HepG2 (cell line): ENCODE measurements around the gene DOCK10. TPM values are rescaled to one million over a fixed set of nuclear protein-coding genes. Genes with fewer than 3 reads are reported as not detected.

ENCODE experiments used
- ATAC-seq: fragments of 200-7000 bp; cut with Tn5 transposase; 3 replicates; pipeline ENCODE4 v1.9.1; 2020; ENCODE audit warnings: mild to moderate bottlenecking, moderate library complexity
- BruUV-seq: library from RNA; stranded (reverse); fragments of 400-500 nt; replicated peaks from 2 replicates; lab custom pipeline; 2021; lab: Mats Ljungman, UMichigan
- CTCF ChIA-PET: fragments of 300-600 bp; formaldehyde crosslinking; extraction: SDS; loops from one replicate; lab custom pipeline; 2021; ENCODE audit warnings: low total read pairs, inconsistent platforms, low intra/inter-chr PET ratio; lab: Yijun Ruan, JAX
- POLR2A ChIA-PET: fragments of 350-600 bp; sonication (Branson Sonifier 250); formaldehyde crosslinking; loops from one replicate; lab custom pipeline; 2020; ENCODE audit warnings: antibody characterized with exemption, inconsistent platforms; lab: Yijun Ruan, JAX
- DNase-seq: peaks from one replicate; pipeline ENCODE4 v3.0.0-alpha.2; 2015; ENCODE audit warnings: low spot score
- FAIRE-seq: peaks from 3 replicates; lab custom pipeline; 2011; peaks lifted over from hg19 to GRCh38; lab: Jason Lieb, UNC
- H2AFZ ChIP-seq: one replicate; pipeline ENCODE4 v1.6.1; 2011; ENCODE audit warnings: low read length, inconsistent platforms
- H3K27ac ChIP-seq: fragments of 300-600 bp; 3 replicates; pipeline ENCODE4 v1.8.0; 2011; ENCODE audit warnings: mixed run types, mild to moderate bottlenecking, mixed read lengths, low read length, inconsistent platforms; ENCODE audit not compliant: insufficient read depth; ENCODE audit errors: extremely low read length
- H3K27me3 ChIP-seq, 2 experiments: fragments of 200-600 bp in 1 of 2; 2 replicates in 1 of 2; 3 replicates in 1 of 2; pipeline versions ENCODE4 v1.6.0 to v1.8.0; 2011; ENCODE audit warnings: low read length in 2 of 2, mild to moderate bottlenecking in 2 of 2, moderate library complexity in 2 of 2, inconsistent platforms in 1 of 2; ENCODE audit not compliant: insufficient read depth in 2 of 2, control insufficient read depth in 1 of 2
- H3K36me3 ChIP-seq, 2 experiments: fragments of 200-600 bp in 1 of 2; replicated peaks in 1 of 2; 2 replicates in 1 of 2; 3 replicates in 1 of 2; pipeline versions ENCODE4 v1.5.1 to v1.8.0; 2011; ENCODE audit warnings: low read length in 2 of 2, inconsistent platforms in 1 of 2; ENCODE audit not compliant: insufficient read depth in 2 of 2, control insufficient read depth in 1 of 2
- H3K4me1 ChIP-seq: 2 replicates; pipeline ENCODE4 v1.5.1; 2012; ENCODE audit warnings: low read length, inconsistent platforms; ENCODE audit not compliant: insufficient read depth
- H3K4me2 ChIP-seq: 2 replicates; pipeline ENCODE4 v1.6.0; 2011; ENCODE audit warnings: low read depth, low read length, inconsistent platforms
- H3K4me3 ChIP-seq, 3 experiments: fragments of 200-600 bp in 1 of 3; sonication (generic), shearing (Covaris generic) in 1 of 3; replicated peaks in 1 of 3; 2 replicates each; pipeline ENCODE4 v1.5.1; 2011 to 2016; ENCODE audit warnings: low read length in 3 of 3, inconsistent platforms in 2 of 3, low read depth in 2 of 3, mild to moderate bottlenecking in 2 of 3, control low read depth in 1 of 3, mixed read lengths in 1 of 3; ENCODE audit not compliant: insufficient read depth in 1 of 3
- H3K79me2 ChIP-seq: one replicate; pipeline ENCODE4 v1.6.1; 2011; ENCODE audit warnings: low read length, inconsistent platforms; ENCODE audit not compliant: insufficient read depth
- H3K9ac ChIP-seq: 2 replicates; pipeline ENCODE4 v1.6.0; 2011; ENCODE audit warnings: mild to moderate bottlenecking, low read depth, low read length, inconsistent platforms; ENCODE audit not compliant: insufficient read depth
- H3K9me3 ChIP-seq: 2 replicates; pipeline ENCODE4 v1.5.1; 2012; ENCODE audit warnings: mild to moderate bottlenecking, low read length
- H4K20me1 ChIP-seq: 2 replicates; pipeline ENCODE4 v1.6.0; 2011; ENCODE audit warnings: inconsistent platforms, mild to moderate bottlenecking, low read length, moderate library complexity; ENCODE audit not compliant: insufficient read depth
- AKNA ChIP-seq: sonication (generic); formaldehyde crosslinking; IDR thresholded peaks from 2 replicates; pipeline ENCODE4 v1.4.0; 2020; ENCODE audit warnings: missing genetic modification reagents, borderline replicate concordance
- ARNT ChIP-seq: fragments of 450-650 bp; IDR thresholded peaks from 2 replicates; pipeline ENCODE4 v1.6.1; 2017
- CC2D1A ChIP-seq: sonication (generic); formaldehyde crosslinking; IDR thresholded peaks from 2 replicates; pipeline ENCODE4 v1.8.1; 2023; ENCODE audit warnings: mild to moderate bottlenecking, missing genetic modification reagents
- FLYWCH1 ChIP-seq: sonication (generic); formaldehyde crosslinking; IDR thresholded peaks from 2 replicates; pipeline ENCODE4 v1.8.1; 2023; ENCODE audit warnings: mild to moderate bottlenecking, missing genetic modification reagents
- HDAC6 ChIP-seq: fragments of 200-600 bp; sonication (generic); IDR thresholded peaks from 2 replicates; pipeline ENCODE4 v1.7.0; 2017; ENCODE audit warnings: mild to moderate bottlenecking, antibody characterized with exemption, low read length, low read depth
- KMT2A ChIP-seq: sonication (generic); formaldehyde crosslinking; IDR thresholded peaks from 2 replicates; pipeline ENCODE4 v1.4.0; 2020; ENCODE audit warnings: missing genetic modification reagents
- PLRG1 ChIP-seq: fragments of 450-650 bp; conservative IDR thresholded peaks from 2 replicates; pipeline ENCODE4 v1.6.1; 2016
- SP4 ChIP-seq: sonication (generic); formaldehyde crosslinking; IDR thresholded peaks from 2 replicates; pipeline ENCODE4 v1.8.1; 2023; ENCODE audit warnings: mild to moderate bottlenecking, missing genetic modification reagents
- ZBTB1 ChIP-seq: sonication (generic); formaldehyde crosslinking; IDR thresholded peaks from 2 replicates; pipeline ENCODE4 v1.4.0; 2020; ENCODE audit warnings: missing genetic modification reagents, borderline replicate concordance
- ZNF138 ChIP-seq: sonication (generic); formaldehyde crosslinking; IDR thresholded peaks from 2 replicates; pipeline ENCODE4 v1.5.0; 2020; ENCODE audit warnings: mild to moderate bottlenecking, low read depth, missing genetic modification reagents
- ZNF180 ChIP-seq: sonication (generic); formaldehyde crosslinking; IDR thresholded peaks from 2 replicates; pipeline ENCODE4 v1.4.0; 2020; ENCODE audit warnings: low read depth, missing genetic modification reagents, borderline replicate concordance
- ZNF841 ChIP-seq: sonication (generic); formaldehyde crosslinking; IDR thresholded peaks from 2 replicates; pipeline ENCODE4 v1.8.1; 2023; ENCODE audit warnings: missing genetic modification reagents, borderline replicate concordance
- ZNF850 ChIP-seq: sonication (generic); formaldehyde crosslinking; conservative IDR thresholded peaks from 2 replicates; pipeline ENCODE4 v1.9.0; 2021; ENCODE audit warnings: mild to moderate bottlenecking, missing genetic modification reagents
- WGBS: methylation state at CpG from one replicate; pipeline ENCODE4 v1.1.6; 2017; ENCODE audit warnings: low lambda C conversion rate; 5-methylcytosine and 5-hydroxymethylcytosine counted together
- in situ Hi-C: cut with HindIII; loops from 2 replicates; pipeline ENCODE4 v1.10.0; 2017; ENCODE audit warnings: low pct_unique_long_range_greater_than_20kb; ENCODE audit not compliant: extremely low pct_ligation_motif_present
- intact Hi-C: fragments of 100-400 bp; cut with micrococcal nuclease; formaldehyde crosslinking; loops from one replicate; pipeline ENCODE4 v1.10.0; 2022; ENCODE audit not compliant: unreplicated experiment
- polyA plus RNA-seq, 8 experiments: library from polyadenylated mRNA; depleted of rRNA in 3 of 8; stranded (reverse) in 7 of 8; unstranded in 1 of 8; fragments of >200 nt; fragmentation: Illumina TruSeq in 4 of 8; extraction: Trizol in 4 of 8; gene quantifications; 2 replicates each; pipeline versions ENCODE4 v1.2.1 to v1.2.3, GENCODE V29; 2011 to 2016; ENCODE audit warnings: low read depth in 4 of 8, missing spikeins in 1 of 8, mixed read lengths in 1 of 8; ENCODE audit not compliant: insufficient read depth in 1 of 8
- total RNA-seq, 5 experiments: library from RNA; depleted of rRNA; stranded (reverse); fragments of >200 nt; fragmentation: Illumina TruSeq; extraction: Trizol; gene quantifications; 2 replicates each; pipeline ENCODE4 v1.2.3, GENCODE V29; 2016; ENCODE audit warnings: low read depth in 1 of 5

The DOCK10 gene
- total and polyA plus RNA-seq, 2 of the 13 experiments (the other 11 are each of a cell fraction or from before 2014, with no cell fraction given): not detected

DNA sequence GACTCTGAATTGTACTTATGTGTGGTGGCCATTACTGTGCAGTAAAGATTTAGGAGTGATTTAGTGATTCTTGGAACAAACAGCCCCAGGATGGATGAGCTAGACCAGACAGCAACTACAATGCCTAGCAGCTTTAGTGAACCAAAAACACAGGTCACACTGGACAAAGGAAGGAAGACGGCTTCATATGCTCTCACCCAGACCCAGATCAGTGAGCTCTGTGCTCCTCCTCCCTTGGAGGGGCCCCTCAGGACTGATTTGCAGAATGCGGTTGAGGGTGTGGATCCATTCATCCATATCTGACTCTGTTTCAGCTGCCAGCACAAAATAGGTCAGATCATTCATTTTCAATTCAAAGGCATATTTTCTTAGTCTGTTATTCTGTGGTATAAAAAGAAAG is 166.4 kb downstream of the DOCK10 start:
- no TSS peak for BruUV-seq
- CTCF ChIA-PET: no interaction called here
- Histone ChIP-seq H3K27ac (no peak overlapping the region), H3K79me2 (no peaks in the 10 kb centered on the region), H3K36me3 (no peaks in the 10 kb centered on the region), H3K4me1 (no peaks in the 10 kb centered on the region), H3K4me2 (no peak overlapping the region), H3K27me3 (no peaks in the 10 kb centered on the region), H2AFZ (no peak overlapping the region), H4K20me1 (no peaks in the 10 kb centered on the region), H3K9me3 (no peaks in the 10 kb centered on the region), H3K9ac (no peak overlapping the region), H3K4me3 (no peak overlapping the region)
- 7% methylated on average over 2 of the region's 2 CpGs for WGBS
- intact Hi-C loops (no loop called here), in situ Hi-C loops (no loop called here)
- ATAC-seq (no peak), DNase-seq (no peak), FAIRE-seq (no peak)
- no peak for TF ChIP-seq FLYWCH1
- no peak for TF ChIP-seq ZNF138 (CRISPR knock-in tag)
- POLR2A ChIA-PET: no interaction called here

DNA sequence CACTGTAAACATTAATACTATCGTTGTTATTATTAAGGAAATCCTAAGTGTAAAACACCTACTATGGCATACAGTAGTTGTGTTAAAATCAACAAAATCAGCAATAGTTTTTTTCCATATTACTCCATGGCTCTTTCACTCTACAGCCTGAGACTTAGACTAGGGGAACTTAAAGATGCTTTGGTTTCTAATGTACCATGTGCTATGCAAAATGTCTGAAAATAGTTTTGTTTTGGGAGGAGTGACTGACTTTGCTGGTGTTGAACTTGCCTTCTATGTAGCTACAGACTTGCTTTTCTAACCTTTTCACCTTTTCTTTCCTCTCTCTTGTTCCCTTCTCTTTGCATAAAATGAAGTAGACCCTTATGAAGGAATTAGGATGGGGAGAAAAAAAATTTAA is 167.1 kb downstream of the DOCK10 start:
- TF ChIP-seq HDAC6 (no peak), ZBTB1 (CRISPR knock-in tag) (no peak), AKNA (CRISPR knock-in tag) (no peak), ZNF850 (CRISPR knock-in tag) (no peak), PLRG1 (no peak), ZNF180 (CRISPR knock-in tag) (no peak), KMT2A (CRISPR knock-in tag) (no peak), ZNF841 (no peak), SP4 (no peak), CC2D1A (no peak), ARNT (no peak)
- 2% methylated on average over 1 of the region's 1 CpG for WGBS
- H3K4me3 ChIP-seq: no peak overlapping the region
- no peaks in the 10 kb centered on the region for H3K4me1 ChIP-seq
- no peaks in the 10 kb centered on the region for H3K79me2 ChIP-seq
- H3K4me2 ChIP-seq: no peak overlapping the region
- H2AFZ ChIP-seq: no peak overlapping the region
- CTCF ChIA-PET: no interaction called here
- no peak overlapping the region for H3K9ac ChIP-seq
- no TSS peak for BruUV-seq
- H3K36me3 ChIP-seq: no peaks in the 10 kb centered on the region
- FAIRE-seq: no peak
- DNase-seq: no peak
- H3K9me3 ChIP-seq: no peaks in the 10 kb centered on the region
- H4K20me1 ChIP-seq: no peaks in the 10 kb centered on the region
- intact Hi-C loops: no loop called here
- ATAC-seq: no peak
- no peaks in the 10 kb centered on the region for H3K27me3 ChIP-seq
- POLR2A ChIA-PET: no interaction called here
- H3K27ac ChIP-seq: no peak overlapping the region
- in situ Hi-C loops: no loop called here
